GM12873 (cell line): ENCODE measurements around the gene PRKCG.

Experiments used
- CTCF ChIP-seq: IDR thresholded peaks from 2 replicates; pipeline ENCODE4 v1.5.1; 2012; ENCODE audit warnings: low read depth, mild to moderate bottlenecking, moderate library complexity, low read length, control low read depth; ENCODE audit not compliant: insufficient read depth; ENCODE audit errors: missing control alignments

PRKCG gene

GRCh38 chr19:53878776-53879139 lies 3.2 kb upstream of the PRKCG start:
- TF ChIP-seq CTCF = no peak

- no peak for TF ChIP-seq CTCF
These were observed 2.6 kb upstream of the PRKCG start for GRCh38 chr19:53879140-53880081.

- no peak for TF ChIP-seq CTCF
These were observed 1.1 kb upstream of the PRKCG start for GRCh38 chr19:53880711-53881481.

- no peak for TF ChIP-seq CTCF
These were observed 524 bp downstream of the PRKCG start for GRCh38 chr19:53882391-53883050.

GRCh38 chr19:53883231-53883661 lies 1.2 kb downstream of the PRKCG start:
- no peak for TF ChIP-seq CTCF

GRCh38 chr19:53883741-53884140 lies 1.7 kb downstream of the PRKCG start:
- no peak for TF ChIP-seq CTCF

- no peak for TF ChIP-seq CTCF
These were observed 2.3 kb downstream of the PRKCG start for GRCh38 chr19:53884256-53884655.
